Panc1 (cell line): Measurements from ENCODE around the gene SMIM13. TPM values are rescaled to one million over a fixed set of nuclear protein-coding genes. Genes with fewer than 3 reads are reported as not detected.
"Not testable (repeated sequence)": the region's sequence is repeated elsewhere in the genome, so short reads cannot be mapped to it uniquely, and the experiment has no call there.

Experiments
- ATAC-seq: fragments of 200-7000 bp; cut with Tn5 transposase; 2 replicates; pipeline ENCODE4 v1.9.1; 2020; ENCODE audit warnings: mild to moderate bottlenecking, moderate library complexity
- BruUV-seq: library from RNA; stranded (reverse); fragments of 400-500 nt; replicated peaks from 2 replicates; lab custom pipeline; 2021; lab: Mats Ljungman, UMichigan
- CTCF ChIA-PET: fragments of 300-600 bp; sonication (Branson Sonifier 250); formaldehyde crosslinking; loops from one replicate; lab custom pipeline; 2022; ENCODE audit warnings: antibody characterized with exemption; lab: Charles Lee
- POLR2A ChIA-PET: fragments of 300-600 bp; sonication (Branson Sonifier 250); formaldehyde crosslinking; loops from one replicate; lab custom pipeline; 2022; ENCODE audit warnings: antibody characterized with exemption; lab: Charles Lee
- DNase-seq: peaks from one replicate; pipeline ENCODE4 v3.0.0-alpha.2; 2010; ENCODE audit warnings: low read depth, low spot score
- H3K27ac ChIP-seq: 2 replicates; pipeline ENCODE4 v1.5.1; 2011; ENCODE audit warnings: mild to moderate bottlenecking, low read length, inconsistent platforms
- H3K27me3 ChIP-seq: fragments of 200-500 bp; sonication (Bioruptor generic); 2 replicates; pipeline ENCODE4 v1.6.0; 2014; ENCODE audit warnings: low read length, inconsistent platforms; ENCODE audit not compliant: control insufficient read depth, insufficient read depth
- H3K36me3 ChIP-seq: fragments of 200-500 bp; sonication (Bioruptor generic); 2 replicates; pipeline ENCODE4 v1.5.1; 2014; ENCODE audit warnings: inconsistent platforms, mild to moderate bottlenecking, low read length, moderate library complexity; ENCODE audit not compliant: control insufficient read depth, insufficient read depth
- H3K4me1 ChIP-seq: 2 replicates; pipeline ENCODE4 v1.5.1; 2011; ENCODE audit warnings: inconsistent platforms, mild to moderate bottlenecking, low read length, moderate library complexity; ENCODE audit not compliant: control insufficient read depth, insufficient read depth
- H3K4me3 ChIP-seq, 2 experiments: 2 replicates each; pipeline ENCODE4 v1.5.1; 2011 to 2012; ENCODE audit warnings: low read depth in 2 of 2, low read length in 2 of 2, mild to moderate bottlenecking in 2 of 2, inconsistent platforms in 1 of 2, moderate library complexity in 1 of 2
- H3K9me3 ChIP-seq: fragments of 200-500 bp; sonication (Bioruptor generic); 2 replicates; pipeline ENCODE4 v1.5.1; 2014; ENCODE audit warnings: low read depth, mild to moderate bottlenecking, inconsistent platforms, low read length, moderate library complexity; ENCODE audit not compliant: control insufficient read depth, insufficient read depth
- CTCF ChIP-seq: fragments of 450-650 bp; IDR thresholded peaks from 2 replicates; pipeline ENCODE4 v1.5.1; 2017; ENCODE audit warnings: mild to moderate bottlenecking
- POLR2AphosphoS5 ChIP-seq: IDR thresholded peaks from 2 replicates; pipeline ENCODE4 v1.6.1; 2012; ENCODE audit warnings: mild to moderate bottlenecking, low read depth, low read length, moderate library complexity
- SIN3A ChIP-seq: IDR thresholded peaks from 2 replicates; pipeline ENCODE4 v1.6.1; 2012; ENCODE audit warnings: low read depth, mild to moderate bottlenecking, low read length, moderate library complexity, borderline replicate concordance; ENCODE audit not compliant: insufficient read depth
- TCF7L2 ChIP-seq: IDR thresholded peaks from 2 replicates; pipeline ENCODE4 v1.6.1; 2011; ENCODE audit warnings: mild to moderate bottlenecking, low read depth, low read length, inconsistent platforms
- in situ Hi-C: cut with HindIII; loops from 2 replicates; pipeline ENCODE4 v1.10.0; 2016; ENCODE audit warnings: low sequenced_read_pairs, low pct_unique_long_range_greater_than_20kb
- intact Hi-C: fragments of 100-400 bp; cut with micrococcal nuclease; formaldehyde crosslinking; loops from one replicate; pipeline ENCODE4 v1.10.0; 2022; ENCODE audit not compliant: unreplicated experiment
- total RNA-seq: library from RNA; stranded (reverse); gene quantifications from one replicate; pipeline ENCODE4 v1.2.1, GENCODE V29; 2021; ENCODE audit not compliant: unreplicated experiment
- TF ChIP-seq, protein P1 (sequence below), 2 experiments: IDR thresholded peaks; 2 replicates each; pipeline ENCODE4 v1.6.1; 2011 to 2012; ENCODE audit warnings: low read depth in 2 of 2, control low read depth in 1 of 2, low read length in 1 of 2, mild to moderate bottlenecking in 1 of 2, moderate library complexity in 1 of 2; ENCODE audit not compliant: insufficient read depth in 1 of 2

The SMIM13 gene
- total RNA-seq, 1 experiment from 2014 or later, result 17.6 TPM

DNA sequence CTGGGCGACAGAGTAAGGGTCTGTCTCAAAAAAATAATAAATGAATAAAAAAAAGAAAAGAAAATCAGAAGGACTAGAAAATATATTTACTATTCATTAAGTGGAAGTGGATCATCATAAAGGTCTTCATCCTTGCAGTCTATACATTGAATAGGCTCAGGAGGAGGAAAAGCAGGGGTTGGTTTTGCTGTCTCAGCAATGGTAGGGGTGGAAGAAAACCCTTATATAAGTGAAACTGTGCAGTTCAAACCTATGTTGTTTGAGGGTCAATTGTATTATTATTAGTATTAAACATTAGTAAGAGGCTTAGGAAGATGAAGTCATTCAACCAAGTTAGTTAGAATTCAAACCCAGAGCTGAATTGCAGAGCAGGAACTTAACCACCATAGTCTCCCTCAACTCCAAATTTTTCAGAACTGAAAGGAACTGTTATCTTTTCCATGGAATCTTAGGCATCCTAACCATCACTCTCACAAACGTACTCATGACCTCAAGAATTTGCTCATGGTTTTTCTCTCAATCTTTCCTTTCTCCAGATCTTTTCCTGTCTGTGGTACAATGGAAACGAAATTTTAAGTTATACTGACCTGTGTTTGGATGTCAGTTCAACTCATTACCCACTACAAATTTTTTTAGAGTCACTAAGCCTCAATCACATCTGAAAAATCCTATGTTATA, 7.7 kb upstream of the SMIM13 start:
- ChIA-PET CTCF (no interaction called here), POLR2A (no interaction called here)
- TF ChIP-seq CTCF (no peak), SIN3A (no peak), TCF7L2 (no peak), POLR2AphosphoS5 (no peak)
- TF ChIP-seq, protein P1, sequence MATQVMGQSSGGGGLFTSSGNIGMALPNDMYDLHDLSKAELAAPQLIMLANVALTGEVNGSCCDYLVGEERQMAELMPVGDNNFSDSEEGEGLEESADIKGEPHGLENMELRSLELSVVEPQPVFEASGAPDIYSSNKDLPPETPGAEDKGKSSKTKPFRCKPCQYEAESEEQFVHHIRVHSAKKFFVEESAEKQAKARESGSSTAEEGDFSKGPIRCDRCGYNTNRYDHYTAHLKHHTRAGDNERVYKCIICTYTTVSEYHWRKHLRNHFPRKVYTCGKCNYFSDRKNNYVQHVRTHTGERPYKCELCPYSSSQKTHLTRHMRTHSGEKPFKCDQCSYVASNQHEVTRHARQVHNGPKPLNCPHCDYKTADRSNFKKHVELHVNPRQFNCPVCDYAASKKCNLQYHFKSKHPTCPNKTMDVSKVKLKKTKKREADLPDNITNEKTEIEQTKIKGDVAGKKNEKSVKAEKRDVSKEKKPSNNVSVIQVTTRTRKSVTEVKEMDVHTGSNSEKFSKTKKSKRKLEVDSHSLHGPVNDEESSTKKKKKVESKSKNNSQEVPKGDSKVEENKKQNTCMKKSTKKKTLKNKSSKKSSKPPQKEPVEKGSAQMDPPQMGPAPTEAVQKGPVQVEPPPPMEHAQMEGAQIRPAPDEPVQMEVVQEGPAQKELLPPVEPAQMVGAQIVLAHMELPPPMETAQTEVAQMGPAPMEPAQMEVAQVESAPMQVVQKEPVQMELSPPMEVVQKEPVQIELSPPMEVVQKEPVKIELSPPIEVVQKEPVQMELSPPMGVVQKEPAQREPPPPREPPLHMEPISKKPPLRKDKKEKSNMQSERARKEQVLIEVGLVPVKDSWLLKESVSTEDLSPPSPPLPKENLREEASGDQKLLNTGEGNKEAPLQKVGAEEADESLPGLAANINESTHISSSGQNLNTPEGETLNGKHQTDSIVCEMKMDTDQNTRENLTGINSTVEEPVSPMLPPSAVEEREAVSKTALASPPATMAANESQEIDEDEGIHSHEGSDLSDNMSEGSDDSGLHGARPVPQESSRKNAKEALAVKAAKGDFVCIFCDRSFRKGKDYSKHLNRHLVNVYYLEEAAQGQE (IDR thresholded peaks at IDR 0.05; ENCODE audit: insufficient read depth in 1 of 2, low read depth in 2 of 2, low read length in 1 of 2), result no peak
- in situ Hi-C loops (no loop called here), intact Hi-C loops (no loop called here)
- DNase-seq, result no peak
- no peak for ATAC-seq
- Histone ChIP-seq H3K36me3 (no peaks in the 10 kb centered on the region), H3K27me3 (no peaks in the 10 kb centered on the region), H3K27ac (no peak overlapping the region), H3K4me1 (no peaks in the 10 kb centered on the region), H3K4me3 (no peak overlapping the region), H3K9me3 (no peaks in the 10 kb centered on the region)
- no TSS peak for BruUV-seq

DNA sequence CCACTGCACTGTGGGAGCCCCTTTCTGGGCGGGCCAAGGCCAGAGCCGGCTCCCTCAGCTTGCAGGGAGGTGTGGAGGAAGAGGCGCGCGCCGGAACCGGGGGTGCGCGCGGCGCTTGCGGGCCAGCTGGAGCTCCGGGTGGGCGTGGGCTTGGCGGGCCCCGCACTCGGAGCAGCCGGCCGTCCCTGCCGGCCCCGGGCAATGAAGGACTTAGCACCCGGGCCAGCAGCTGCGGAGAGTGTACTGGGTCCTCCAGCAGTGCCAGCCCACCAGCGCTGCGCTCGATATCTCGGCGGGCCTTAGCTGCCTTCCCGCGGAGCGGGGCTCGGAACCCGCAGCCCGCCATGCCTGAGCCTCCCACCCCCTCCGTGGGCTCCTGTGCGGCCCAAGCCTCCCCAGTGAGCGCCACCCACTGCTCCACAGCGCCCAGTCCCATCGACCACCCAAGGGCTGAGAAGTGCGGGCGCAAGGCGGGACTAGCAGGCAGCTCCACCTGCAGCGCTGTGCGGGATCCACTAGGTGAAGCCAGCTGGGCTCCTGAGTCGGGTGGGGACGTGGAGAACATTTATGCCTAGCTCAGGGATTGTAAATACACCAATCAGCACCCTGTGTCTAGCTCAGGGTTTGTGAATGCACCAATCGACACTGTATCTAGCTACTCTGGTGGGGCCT, 6.4 kb upstream of the SMIM13 start:
- H3K36me3 ChIP-seq, H3K9me3 ChIP-seq, H3K4me1 ChIP-seq, H3K4me3 ChIP-seq, H3K27ac ChIP-seq, CTCF ChIA-PET, H3K27me3 ChIP-seq, in situ Hi-C loops, intact Hi-C loops, BruUV-seq, ATAC-seq, DNase-seq, POLR2A ChIA-PET: not testable (repeated sequence)

- TF ChIP-seq POLR2AphosphoS5 (no peak), CTCF (no peak), SIN3A (no peak), TCF7L2 (no peak)
- TF ChIP-seq, protein P1 (IDR thresholded peaks at IDR 0.05; ENCODE audit: insufficient read depth in 1 of 2, low read depth in 2 of 2, low read length in 1 of 2), result no peak
- BruUV-seq, result no TSS peak
- ATAC-seq (no peak), DNase-seq (no peak)
- Histone ChIP-seq H3K27ac (no peak overlapping the region), H3K27me3 (no peaks in the 10 kb centered on the region), H3K4me3 (no peak overlapping the region), H3K4me1 (peaks cover 4% of the 10 kb centered on the region; the same call in 1 of the 2 replicates), H3K9me3 (no peaks in the 10 kb centered on the region), H3K36me3 (no peaks in the 10 kb centered on the region)
- intact Hi-C loops, result no loop called here
- ChIA-PET CTCF (interaction anchor here (0.7 kb wide), 1 partner anchor 21 kb away, joined by 5 read pairs; no protein-coding TSS in a partner anchor), POLR2A (interaction anchor here (0.7 kb wide), 1 partner anchor 33 kb away, joined by 9 read pairs; no protein-coding TSS in a partner anchor)
- in situ Hi-C loops, result no loop called here
These were observed 3.9 kb upstream of the SMIM13 start for GRCh38 chr6:11089695-11090094.
